ENCODE data around the gene ZBTB8B. TPM values are rescaled to one million over a fixed set of nuclear protein-coding genes. Genes with fewer than 3 reads are reported as not detected.
"Not testable (repeated sequence)": the region's sequence is repeated elsewhere in the genome, so short reads cannot be mapped to it uniquely, and the experiment has no call there.

The ZBTB8B gene
- total RNA-seq, 1 donor from 2014 or later = 0.02 TPM

DNA sequence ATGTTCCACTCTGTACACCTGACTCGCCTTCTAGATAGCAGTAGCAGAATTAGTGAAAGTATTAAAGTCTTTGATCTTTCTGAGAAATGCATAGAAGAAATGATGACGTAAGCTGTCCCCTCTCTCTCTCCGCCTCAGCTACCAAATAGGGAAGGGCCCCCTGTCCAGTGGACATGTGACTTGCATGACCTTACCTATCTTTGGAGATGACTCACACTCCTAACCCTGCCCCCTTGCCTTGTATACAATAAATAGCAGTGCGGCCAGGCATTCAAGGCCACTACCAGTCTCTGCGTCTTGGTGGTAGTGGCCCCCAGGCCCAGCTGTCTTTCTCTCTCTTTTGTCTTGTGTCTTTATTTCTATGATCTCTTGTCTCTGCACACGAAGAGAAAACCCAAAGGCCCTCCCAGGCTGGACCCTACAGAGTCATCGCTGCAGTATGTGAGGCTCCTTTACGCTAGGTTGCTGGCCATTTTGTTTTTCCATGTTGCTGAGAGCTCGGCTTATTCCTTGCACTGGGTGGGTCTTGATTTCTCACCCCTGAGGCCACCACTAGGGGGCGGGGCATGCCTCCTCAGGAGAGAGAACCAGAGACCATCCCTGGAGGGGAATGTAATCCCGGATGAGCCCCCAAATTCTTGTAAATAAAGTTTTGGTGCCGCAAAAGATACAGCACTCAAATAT, 16.0 kb upstream of the ZBTB8B start:
- ChIA-PET POLR2A (no interaction called here), CTCF (no interaction called here)
- ATAC-seq (ENCODE audit: low read depth) (no peak), DNase-seq (no peak)
- Mint-ChIP-seq H3K27me3 (peaks cover 24% of the 10 kb centered on the region), H3K4me3 (no peak overlapping the region), H3K4me1 (no peaks in the 10 kb centered on the region), H3K36me3 (ENCODE audit: low read depth) (peaks cover 2% of the 10 kb centered on the region), H3K9me3 (peaks cover 6% of the 10 kb centered on the region), H3K27ac (no peak overlapping the region)
- intact Hi-C loops (cut with micrococcal nuclease) = loop anchor here (1.0 kb wide), 1 partner anchor 324 kb away; no protein-coding TSS in a partner anchor
- TF ChIP-seq, protein P1, sequence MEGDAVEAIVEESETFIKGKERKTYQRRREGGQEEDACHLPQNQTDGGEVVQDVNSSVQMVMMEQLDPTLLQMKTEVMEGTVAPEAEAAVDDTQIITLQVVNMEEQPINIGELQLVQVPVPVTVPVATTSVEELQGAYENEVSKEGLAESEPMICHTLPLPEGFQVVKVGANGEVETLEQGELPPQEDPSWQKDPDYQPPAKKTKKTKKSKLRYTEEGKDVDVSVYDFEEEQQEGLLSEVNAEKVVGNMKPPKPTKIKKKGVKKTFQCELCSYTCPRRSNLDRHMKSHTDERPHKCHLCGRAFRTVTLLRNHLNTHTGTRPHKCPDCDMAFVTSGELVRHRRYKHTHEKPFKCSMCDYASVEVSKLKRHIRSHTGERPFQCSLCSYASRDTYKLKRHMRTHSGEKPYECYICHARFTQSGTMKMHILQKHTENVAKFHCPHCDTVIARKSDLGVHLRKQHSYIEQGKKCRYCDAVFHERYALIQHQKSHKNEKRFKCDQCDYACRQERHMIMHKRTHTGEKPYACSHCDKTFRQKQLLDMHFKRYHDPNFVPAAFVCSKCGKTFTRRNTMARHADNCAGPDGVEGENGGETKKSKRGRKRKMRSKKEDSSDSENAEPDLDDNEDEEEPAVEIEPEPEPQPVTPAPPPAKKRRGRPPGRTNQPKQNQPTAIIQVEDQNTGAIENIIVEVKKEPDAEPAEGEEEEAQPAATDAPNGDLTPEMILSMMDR (IDR thresholded peaks at IDR 0.05) = no peak

DNA sequence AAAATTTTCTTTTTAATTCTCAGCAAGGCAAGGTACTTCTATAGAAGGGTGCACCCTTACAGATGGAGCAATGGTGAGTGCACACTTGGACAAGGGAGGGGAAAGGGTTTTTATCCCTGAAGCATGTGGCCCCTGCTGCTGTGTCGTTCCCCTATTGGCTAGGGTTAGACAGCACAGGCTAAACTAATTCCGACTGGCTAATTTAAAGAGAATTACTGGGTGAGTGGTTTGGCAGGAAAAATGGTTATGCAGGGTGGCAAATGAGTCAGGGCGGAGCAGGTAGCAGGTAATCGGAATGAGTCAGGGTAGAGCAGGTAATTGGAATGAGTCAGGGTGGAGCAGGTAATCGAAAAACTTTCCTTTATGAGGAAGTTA, 15.4 kb upstream of the ZBTB8B start:
- H3K4me1 Mint-ChIP-seq; CTCF ChIA-PET; H3K36me3 Mint-ChIP-seq (ENCODE audit: low read depth); ATAC-seq (ENCODE audit: low read depth); H3K4me3 Mint-ChIP-seq; DNase-seq; H3K27ac Mint-ChIP-seq; intact Hi-C loops (cut with micrococcal nuclease); POLR2A ChIA-PET; H3K9me3 Mint-ChIP-seq: not testable (repeated sequence)
- peaks cover 25% of the 10 kb centered on the region for H3K27me3 Mint-ChIP-seq

DNA sequence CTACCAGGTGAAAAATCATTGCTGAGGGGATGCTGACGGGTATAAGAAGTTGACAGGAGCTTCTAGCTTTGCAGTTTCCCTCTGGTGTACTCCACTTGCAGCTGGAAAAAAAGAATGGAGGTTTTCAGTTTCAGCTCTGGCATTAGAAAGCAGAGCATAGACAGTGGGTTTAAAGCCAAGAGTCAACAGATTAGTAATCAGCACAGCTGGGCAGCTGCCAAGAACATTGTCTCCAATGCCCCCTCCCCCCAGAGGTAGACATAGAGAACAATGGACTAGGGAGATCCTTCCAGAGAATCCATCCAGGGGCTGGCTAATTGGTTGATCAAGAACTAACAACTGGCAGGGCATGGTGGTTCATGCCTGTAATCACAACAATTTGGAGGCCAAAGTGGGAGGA, 10.1 kb upstream of the ZBTB8B start:
- Mint-ChIP-seq H3K9me3 (peaks cover 21% of the 10 kb centered on the region), H3K27ac (no peak overlapping the region), H3K4me1 (no peaks in the 10 kb centered on the region), H3K4me3 (no peak overlapping the region), H3K36me3 (ENCODE audit: low read depth) (no peaks in the 10 kb centered on the region), H3K27me3 (peaks cover 27% of the 10 kb centered on the region)
- TF ChIP-seq, protein P1 (IDR thresholded peaks at IDR 0.05) = no peak
- CTCF ChIA-PET = no interaction called here
- POLR2A ChIA-PET = no interaction called here
- ATAC-seq (ENCODE audit: low read depth) = no peak
- intact Hi-C loops (cut with micrococcal nuclease) = no loop called here
- DNase-seq = no peak

DNA sequence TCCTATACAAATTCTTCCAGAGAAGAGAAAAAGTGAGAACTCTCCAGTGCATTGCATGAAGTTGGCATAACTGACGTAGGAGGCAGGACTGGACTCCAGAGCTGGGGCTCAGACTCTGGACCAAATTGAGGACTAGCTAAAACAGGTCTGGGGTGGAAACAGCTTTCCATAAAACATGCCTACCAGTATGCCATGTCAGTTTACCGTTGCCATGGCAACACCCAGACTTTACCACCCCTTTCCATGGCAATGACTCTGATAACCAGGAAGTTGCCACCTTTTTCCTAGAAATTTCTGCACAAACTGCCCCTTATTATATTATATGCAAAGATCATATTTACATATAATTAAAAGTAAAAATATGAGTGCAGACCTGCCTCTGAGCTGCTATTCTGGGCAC, 8.9 kb upstream of the ZBTB8B start:
- no peaks in the 10 kb centered on the region for H3K36me3 Mint-ChIP-seq (ENCODE audit: low read depth)
- peaks cover 17% of the 10 kb centered on the region for H3K9me3 Mint-ChIP-seq
- ChIA-PET POLR2A (no interaction called here), CTCF (no interaction called here)
- DNase-seq (no peak), ATAC-seq (ENCODE audit: low read depth) (no peak)
- intact Hi-C loops (cut with micrococcal nuclease) = no loop called here
- peaks cover 23% of the 10 kb centered on the region for H3K27me3 Mint-ChIP-seq
- H3K4me1 Mint-ChIP-seq = no peaks in the 10 kb centered on the region
- TF ChIP-seq, protein P1 (IDR thresholded peaks at IDR 0.05) = no peak
- H3K4me3 Mint-ChIP-seq = no peak overlapping the region
- H3K27ac Mint-ChIP-seq = no peak overlapping the region

DNA sequence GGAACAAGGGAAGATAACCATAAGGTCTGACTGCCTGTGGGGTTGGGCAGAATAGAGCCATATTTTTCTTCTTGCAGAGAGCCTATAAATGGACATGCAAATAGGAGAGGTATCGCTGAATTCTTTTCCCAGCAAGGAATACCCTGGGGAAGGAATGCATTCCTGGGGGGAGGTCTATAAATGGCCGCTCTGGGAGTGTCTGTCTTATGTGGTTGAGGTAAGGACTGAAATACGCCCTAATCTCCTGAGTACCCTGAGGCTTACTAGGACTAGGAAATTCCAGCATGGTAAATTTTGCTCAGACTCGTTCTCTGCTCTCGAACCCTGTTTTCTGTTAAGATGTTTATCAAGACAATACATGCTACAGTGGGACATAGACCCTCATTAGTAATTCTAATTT, 6.1 kb upstream of the ZBTB8B start:
- peaks cover 17% of the 10 kb centered on the region for H3K9me3 Mint-ChIP-seq
- H3K4me1 Mint-ChIP-seq; H3K36me3 Mint-ChIP-seq (ENCODE audit: low read depth); DNase-seq; CTCF ChIA-PET; ATAC-seq (ENCODE audit: low read depth); POLR2A ChIA-PET; H3K27ac Mint-ChIP-seq; intact Hi-C loops (cut with micrococcal nuclease); H3K4me3 Mint-ChIP-seq: not testable (repeated sequence)
- H3K27me3 Mint-ChIP-seq = peaks cover 29% of the 10 kb centered on the region

DNA sequence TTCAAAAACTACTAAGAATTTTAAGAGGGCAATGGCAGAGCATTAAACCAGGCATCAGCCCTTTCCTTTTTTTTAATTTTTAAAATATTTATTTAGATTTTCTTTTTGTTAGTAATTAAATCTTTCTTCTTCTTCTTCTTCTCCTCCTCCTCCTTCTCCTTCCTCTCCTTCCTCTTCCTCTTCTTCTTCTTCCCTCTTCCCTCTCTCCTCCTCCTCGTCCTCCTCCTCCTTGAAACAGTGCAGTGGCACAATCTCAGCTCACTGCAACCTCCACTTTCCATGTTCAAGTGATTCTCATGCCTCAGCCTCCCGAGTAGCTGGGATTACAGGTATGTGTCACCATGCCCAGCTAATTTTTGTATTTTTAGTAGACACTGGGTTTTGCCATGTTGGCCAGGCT, 1.9 kb upstream of the ZBTB8B start:
- CTCF ChIA-PET; POLR2A ChIA-PET; intact Hi-C loops (cut with micrococcal nuclease); H3K4me3 Mint-ChIP-seq; H3K36me3 Mint-ChIP-seq (ENCODE audit: low read depth); H3K27ac Mint-ChIP-seq; DNase-seq; ATAC-seq (ENCODE audit: low read depth): not testable (repeated sequence)
- peaks cover 17% of the 10 kb centered on the region for H3K4me1 Mint-ChIP-seq
- H3K9me3 Mint-ChIP-seq = peaks cover 14% of the 10 kb centered on the region
- H3K27me3 Mint-ChIP-seq = peaks cover 38% of the 10 kb centered on the region

Data from activated B cell treated with CpG ODN at 0.5 μM for 24 hours (primary cell).